Embryonic facial prominence (tissue), 1 donor: Measurements from ENCODE around the gene DCUN1D3.
"Not testable (repeated sequence)": the region's sequence is repeated elsewhere in the genome, so short reads cannot be mapped to it uniquely, and the experiment has no call there.

Source experiments
- DNase-seq: peaks from one replicate; pipeline ENCODE4 v3.0.0-alpha.2; 2016; ENCODE audit errors: extremely low spot score

DCUN1D3 gene, protein sequence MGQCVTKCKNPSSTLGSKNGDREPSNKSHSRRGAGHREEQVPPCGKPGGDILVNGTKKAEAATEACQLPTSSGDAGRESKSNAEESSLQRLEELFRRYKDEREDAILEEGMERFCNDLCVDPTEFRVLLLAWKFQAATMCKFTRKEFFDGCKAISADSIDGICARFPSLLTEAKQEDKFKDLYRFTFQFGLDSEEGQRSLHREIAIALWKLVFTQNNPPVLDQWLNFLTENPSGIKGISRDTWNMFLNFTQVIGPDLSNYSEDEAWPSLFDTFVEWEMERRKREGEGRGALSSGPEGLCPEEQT

DNA sequence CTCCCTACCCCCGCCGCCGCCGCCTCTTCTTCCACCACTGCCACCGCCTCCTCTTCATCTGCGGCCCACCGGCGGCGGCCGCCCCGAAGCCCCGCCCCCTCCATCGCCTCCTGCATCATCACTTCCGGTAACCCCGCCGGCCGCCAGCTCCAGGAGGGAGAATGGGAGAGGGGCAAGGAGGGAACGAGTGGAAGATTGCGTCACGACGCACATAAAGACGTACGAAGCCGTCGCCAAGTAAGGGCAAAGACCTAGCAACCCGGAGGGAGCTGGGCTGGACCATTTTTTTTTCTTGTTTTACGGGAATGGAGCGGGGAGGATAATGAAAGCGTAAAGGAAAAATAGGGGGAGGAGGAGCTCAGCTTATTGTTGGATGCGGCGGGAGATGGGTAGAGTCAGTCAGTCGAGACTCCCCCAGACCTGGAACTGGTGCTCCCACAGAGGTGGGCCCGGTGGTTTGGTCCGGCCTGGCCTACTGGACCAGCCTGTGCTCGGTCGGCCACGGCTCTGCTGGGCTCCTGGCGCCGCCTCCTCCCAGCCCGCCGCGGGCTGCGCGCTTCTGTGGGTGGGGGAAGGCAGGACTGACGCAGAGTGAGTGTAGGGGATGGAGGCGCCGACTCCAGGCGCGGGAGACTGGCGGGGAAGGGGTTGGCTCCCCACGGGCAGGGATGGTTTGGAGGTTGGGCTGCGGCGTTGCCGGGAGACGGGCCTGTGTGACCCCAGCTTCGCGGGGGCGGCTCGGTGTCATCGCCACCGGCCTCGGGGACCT, at the start of gene DCUN1D3, which contains the start of gene LYRM1:
TSS of gene DCUN1D3 (minus strand) at position 60 of the 769 bp plus-strand sequence. CDS start 37,820 bp downstream, outside the sequence.
TSS of gene LYRM1 (plus strand) at position 473 of the 769 bp plus-strand sequence. CDS start 14,785 bp downstream, outside the sequence.
- DNase-seq: peak; percentile 99

DNA sequence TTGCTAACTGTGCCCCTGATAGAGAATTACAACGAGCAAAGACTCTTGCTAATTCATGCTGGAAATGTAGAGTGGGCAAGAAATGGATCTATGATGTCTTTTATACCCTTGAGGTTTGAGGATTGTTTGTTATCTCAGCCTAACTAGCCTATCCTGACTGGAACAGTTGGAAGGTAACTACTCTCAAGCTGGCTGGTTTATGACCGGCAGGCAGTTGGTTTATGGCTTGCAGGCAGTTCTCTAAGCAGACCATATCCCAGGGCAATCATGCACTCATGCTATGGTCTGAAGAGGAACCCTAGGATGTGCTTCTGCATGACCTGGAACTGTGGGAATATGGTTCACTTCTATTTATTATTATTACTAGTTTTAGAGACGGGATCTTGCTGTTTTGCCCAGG, 49.5 kb upstream of the DCUN1D3 start:
- no peak for DNase-seq

DNA sequence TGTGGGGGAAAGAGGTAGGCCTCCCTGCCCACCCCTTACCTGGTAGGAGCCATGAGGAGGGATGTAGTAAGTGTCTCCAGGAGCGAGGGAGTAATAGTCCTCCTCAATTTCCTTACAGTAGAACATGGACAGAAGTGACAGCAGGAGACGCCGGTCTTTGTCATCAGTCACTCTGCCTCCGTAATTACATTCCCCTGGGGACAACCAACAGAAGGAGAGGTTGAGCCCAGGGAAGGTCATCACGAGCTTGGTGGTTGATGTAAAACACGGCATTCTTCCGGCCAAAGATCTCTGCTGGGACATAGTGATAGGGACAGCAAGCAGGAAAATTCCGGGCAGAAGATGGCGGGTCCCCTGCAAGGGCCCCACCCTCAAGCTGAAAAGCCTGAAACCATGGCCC, 48.3 kb upstream of the DCUN1D3 start:
- no peak for DNase-seq

DNA sequence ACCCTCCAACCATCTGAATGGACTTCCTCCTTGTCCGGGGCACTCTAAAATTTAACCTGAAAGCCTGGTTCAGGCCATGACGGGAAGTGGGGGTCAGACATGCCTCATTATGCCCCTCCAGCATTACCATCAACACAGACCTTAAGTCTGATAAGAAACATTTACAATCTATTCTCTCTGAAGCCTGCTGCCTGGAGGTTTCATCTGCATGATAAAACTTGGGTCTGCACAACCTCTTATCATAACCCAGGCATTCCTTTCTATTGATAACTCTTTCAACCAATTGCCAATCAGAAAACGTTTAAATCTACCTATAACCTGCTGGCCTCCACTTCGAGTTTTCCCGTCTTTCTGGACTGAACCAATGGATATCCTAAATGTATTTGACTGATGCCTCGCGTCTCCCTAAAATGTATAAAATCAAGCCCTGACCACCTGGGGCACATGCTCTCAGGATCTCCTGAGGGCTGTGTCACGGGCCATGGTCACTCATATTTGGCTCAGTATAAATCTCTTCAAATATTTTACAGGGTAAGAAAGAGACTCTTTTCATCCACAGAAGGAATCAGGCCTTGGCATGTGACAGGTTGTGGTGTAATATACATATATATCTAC, 46.0 kb upstream of the DCUN1D3 start:
- DNase-seq: no peak

DNA sequence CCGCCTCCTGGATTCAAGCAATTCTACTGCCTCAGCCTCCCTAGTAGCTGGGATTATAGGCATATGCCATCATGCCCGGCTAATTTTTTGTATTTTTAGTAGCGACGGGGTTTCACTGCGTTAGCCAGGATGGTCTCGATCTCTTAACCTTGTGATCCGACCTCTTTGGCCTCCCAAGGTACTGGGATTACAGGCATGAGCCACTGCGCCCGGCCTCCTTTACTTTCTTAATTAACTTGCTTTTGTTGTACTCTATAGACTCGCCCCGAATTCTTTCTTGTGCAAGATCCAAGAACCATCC, 45.4 kb upstream of the DCUN1D3 start:
- DNase-seq: not testable (repeated sequence)

DNA sequence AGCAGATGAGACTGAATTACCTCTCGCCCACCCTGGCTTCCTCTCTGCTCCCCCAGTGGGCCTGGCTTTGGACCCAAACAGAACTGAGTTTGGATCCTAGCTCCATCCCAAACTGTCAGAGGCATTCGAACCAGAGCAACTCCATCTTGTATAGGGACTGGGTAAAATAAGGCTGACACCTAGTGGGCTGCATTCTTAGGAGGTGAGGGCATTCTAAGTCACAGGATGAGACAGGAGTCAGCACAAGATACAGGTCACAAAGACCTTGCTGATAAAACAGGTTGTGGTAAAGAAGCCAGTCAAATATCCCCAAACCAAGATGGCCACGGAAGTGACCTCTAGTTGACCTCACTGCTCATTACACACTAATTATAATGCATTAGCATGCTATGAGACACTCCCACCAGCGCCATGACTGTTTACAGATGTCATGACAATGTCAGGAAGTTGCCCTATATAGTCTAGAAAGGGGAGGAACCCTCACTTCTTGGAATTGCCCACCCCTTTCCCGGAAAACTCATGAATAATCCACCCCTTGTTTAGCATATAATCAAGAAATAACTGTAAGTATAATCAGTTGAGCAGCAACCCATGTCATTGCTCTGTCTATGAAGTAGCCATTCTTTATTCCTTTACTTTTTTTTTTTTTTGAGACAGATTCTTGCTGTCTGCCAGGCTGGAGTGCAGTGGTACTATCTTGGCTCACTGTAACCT, 44.9 kb upstream of the DCUN1D3 start:
- DNase-seq: no peak

DNA sequence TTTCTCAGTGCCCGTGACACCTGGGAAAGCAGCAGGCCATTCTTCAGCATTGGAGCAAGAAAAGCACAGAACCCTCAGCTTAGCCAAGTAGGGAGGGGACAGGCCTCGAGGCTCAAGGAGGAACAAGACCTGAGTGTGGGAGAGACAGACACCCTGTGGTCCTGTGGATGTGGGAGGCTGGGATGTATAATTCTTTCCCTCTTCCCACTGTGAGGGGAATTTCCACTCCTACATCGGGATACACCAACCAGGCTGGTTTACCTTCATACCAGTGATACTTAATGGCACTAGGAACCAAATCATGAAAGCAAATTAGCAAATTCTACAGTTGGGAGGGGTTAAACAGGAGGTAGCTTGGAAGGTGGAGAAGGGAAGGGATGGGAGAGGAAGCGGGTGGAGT, 42.1 kb upstream of the DCUN1D3 start:
- DNase-seq: no peak

DNA sequence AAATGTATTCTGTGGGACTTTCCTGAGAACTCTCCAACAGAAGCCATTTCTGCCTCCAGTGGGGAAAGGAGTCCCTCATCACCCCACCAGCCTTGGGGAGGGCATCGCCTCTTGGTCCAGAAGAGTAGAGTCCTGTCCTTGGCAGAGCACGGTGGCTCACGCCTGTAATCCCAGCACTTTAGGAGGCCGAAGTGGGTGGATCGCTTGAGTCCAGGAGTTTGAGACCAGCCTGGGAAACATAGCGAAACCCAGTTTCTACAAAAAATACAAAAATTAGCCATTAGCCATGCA, 41.4 kb upstream of the DCUN1D3 start:
- DNase-seq: no peak

DNA sequence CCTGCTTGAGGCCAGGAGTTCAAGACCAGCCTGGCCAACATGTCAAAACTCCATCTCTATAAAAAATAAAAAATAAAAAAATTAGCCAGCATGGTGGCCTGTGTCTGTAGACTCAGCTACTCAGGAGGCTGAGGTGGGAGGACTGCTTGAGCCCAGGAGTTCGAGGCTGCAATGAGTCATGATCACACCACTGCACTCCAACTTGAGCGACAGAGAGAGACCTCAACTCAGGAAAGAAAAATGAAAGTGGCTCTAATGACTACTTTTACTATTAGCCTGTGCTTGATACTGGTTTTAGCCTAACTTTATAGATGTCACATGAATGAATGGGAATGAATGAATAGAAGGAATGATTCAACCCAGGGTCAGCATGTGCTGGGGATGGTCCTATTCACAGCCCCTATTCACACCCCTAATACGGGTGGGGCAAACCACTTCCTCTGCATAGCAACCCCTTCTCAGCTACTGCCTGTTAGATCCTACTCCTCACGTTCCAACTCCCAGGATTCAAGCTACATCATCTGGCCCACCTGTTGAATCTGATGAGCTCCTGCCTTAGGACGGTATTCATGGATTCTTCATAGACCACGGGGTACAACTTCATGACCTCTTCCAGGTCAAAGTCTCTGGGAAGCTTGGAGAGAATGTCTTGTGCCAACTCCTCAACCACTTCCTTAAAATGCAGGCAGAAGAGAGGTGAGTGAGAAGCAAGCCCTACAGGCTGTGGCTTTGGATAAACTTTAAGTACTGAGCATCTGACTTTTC, 40.9 kb upstream of the DCUN1D3 start:
- no peak for DNase-seq

DNA sequence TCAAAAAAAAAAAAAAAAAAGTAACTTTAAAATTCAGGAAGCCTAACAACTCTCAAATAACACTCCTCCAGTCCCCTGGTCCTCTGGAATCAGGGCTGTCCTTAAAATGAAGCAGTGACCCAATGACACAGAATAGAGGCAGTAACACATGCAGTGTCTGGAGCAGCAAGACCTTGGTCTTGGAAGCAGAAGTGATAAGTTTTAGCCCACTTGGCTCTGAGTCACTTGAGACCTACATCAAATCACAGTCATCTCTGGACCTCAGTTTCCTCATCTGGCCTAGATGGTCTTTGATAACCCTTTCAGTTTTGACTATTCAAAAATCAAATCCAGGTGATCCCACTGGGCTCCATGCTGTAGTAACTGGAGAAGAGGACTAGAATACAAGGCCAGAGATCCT, 39.5 kb upstream of the DCUN1D3 start:
- no peak for DNase-seq

DNA sequence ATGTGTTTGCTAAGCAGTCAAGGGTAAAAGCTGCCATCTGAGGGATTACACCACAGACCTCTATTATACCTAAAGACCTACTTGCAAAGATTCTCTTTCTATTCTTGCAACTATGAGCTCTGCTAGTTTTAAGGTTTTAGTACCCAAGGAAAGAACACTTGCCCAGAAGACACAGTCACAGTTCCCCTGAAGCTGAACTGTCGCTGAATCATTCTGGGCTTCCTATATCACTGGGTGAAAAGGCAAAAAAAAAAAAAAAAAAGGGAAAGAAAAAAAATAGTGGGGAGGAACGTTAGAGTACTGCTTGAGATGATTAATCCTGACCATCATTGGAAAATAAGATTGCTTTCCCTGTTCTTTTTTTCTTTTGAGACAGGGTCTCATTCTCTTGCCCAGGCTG, 38.3 kb upstream of the DCUN1D3 start:
- no peak for DNase-seq

DNA sequence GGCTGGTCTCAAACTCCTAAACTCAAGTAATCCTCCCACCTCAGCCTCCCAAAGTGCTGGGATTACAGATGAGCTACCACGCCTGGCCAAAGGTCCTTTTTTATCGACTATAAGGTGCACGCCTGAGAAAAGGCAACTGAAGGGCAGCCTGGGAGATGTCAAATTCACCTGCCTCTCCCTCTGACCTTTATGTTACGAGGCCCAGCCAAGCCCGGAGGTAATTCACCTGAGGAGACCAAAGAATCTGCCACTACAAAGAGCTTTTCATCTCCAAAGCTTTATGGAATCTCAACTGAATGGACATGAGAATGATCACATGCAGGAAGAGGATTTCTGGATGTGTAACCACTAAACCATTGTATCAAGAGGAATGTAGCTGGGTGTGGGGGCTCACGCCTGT, 37.6 kb upstream of the DCUN1D3 start:
- no peak for DNase-seq

DNA sequence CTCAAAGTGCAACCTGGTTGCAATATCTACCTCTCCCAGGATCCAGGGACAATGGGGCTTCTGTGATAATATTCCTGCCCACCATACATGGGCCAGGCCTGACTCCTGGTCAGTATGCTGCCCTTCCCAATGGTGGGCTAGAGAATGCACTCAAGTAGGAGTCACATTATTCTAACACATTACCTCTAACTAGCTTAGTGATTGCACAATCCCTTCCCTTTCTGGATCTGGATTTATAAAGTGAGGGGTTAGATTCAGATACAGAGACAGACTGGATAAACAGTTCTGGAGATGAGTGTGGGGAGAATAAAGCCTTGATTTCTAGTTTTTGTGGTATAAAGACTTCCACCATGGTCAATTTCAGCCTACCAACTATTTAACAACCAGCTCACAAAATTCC, 33.4 kb upstream of the DCUN1D3 start:
- DNase-seq: no peak

DNA sequence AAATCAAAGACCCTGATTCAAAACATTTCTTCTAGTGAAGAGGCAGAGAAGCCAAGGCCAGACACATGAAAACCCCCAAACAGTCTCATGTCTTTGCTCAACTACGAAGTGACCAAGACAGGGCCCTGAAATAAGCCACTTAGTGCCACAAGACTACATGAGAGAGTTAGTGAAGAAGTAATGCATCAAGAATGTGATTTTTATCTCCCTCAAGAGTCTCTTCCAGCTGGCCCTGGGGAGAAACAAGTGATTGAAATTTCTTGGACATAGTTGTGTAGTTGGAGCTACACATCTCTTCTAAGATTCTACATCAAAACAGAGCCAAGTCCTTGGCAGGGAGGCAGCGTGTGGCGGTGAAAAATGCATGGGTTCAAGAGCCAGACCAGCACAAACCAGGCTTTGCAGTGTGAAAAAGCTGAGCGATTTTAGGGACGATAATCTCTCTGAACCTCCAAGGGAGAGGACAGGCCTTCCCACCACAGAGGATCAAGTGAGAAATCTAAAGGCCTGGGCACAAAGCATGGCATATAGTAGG, 31.0 kb upstream of the DCUN1D3 start:
- DNase-seq: no peak

DNA sequence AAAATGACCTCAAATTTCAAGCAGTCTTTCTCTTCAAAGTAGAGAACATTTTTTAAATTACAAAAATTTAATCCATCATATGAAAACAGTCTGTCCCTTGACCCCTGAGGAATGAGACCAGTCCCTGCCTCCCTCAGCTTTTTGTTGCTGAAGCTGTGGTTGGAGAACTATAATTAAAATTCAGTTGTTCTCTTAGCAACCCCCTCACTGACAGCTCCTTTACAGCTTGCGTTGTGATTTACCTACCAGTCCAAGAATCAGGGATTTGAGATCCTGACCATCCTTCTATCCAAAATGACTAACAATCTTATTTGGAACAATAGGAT, 30.2 kb upstream of the DCUN1D3 start:
- no peak for DNase-seq

DNA sequence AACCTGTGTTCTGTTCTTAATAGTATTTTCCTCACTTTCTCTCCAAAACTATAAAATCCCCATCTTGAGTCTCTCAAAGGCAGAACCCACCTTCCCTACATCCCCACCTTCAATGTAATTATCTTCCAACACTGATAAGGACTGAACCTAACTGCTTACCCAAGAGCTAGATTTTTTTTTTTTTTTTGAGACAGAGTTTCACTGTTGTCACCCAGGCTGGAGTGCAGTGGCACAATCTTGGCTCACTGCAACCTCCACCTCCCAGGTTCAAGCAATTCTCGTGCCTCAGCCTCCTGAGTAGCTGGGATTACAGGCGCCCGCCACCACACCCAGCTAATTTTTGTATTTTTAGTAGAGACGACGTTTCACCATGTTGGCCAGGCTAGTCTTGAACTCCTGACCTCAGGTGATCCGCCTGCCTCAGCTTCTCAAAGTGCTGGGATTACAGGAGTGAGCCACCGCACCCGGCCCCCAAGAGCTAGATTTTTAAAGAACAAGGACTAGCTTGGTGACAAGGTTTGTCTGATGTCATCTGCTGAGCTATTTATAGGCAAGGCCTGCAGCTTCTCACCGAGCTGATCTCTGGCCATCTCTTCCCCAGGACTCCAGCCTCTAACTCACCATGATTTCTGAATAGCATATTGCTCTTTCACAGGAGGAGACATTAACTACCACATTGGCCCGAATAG, 29.7 kb upstream of the DCUN1D3 start:
- not testable (repeated sequence) for DNase-seq

DNA sequence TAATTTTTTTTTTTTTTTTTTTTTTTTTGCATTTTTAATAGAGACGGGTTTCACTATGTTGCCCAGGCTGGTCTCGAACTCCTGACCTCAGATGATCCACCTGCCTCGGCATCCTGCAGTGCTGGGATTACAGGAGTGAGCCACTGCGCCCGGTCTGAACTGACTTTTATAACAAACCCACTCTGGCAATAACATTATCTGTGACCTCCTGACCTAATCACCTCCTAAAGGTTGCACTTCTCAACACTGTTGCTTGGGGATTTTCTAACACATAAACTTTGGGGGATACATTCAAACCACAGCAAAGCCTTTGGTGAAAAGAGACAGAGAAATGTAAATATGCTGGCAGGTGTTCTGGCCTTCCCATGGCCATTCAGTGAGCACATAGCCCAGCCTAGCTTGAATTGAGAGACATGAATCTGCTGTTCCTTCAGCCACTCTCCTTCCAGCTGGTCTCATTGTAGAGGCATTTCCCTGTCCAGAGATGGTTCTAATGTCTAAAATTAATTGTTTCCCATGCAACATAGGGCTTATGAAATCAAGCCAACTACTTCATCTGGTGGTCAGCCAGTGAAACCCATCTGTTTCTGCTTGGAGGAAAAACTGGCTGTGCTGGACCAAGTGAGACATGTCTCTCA, 28.7 kb upstream of the DCUN1D3 start:
- no peak for DNase-seq

DNA sequence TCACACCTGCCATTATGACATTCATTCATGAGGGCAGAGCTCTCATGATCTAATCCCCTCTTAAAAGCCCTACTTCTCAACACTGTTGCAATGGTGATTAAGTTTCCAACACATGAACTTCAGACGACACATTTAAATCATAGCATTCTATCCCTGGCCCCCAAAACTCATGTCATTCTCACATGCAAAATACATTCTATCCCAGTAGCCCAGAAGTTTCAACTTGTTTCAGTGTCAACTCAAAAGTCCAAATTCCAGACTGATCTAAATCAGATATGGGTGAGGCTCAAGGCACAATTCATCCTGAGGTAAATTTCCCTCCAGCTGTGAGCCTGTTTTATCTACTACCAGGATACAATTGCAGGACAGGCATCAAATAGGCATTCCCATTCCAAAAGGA, 25.6 kb upstream of the DCUN1D3 start:
- DNase-seq: no peak

DNA sequence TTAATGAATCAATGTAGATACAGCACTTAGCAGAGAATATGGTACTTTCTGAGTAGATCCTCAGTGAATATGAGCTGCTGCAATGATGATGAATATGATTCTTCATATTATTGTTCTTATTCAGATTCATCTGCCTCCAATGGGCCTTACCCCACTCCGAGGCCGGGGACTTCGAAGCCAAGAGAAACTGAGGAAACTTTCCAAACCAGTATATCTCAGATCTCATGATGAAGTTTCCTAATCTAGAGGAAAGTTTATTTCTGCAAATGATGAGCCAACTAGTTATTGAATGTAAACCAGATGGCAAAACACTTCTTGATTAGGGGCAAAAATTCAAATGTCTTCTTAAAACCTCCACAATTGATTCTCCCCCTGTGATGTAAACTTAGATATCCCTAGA, 23.7 kb upstream of the DCUN1D3 start:
- DNase-seq: no peak

DNA sequence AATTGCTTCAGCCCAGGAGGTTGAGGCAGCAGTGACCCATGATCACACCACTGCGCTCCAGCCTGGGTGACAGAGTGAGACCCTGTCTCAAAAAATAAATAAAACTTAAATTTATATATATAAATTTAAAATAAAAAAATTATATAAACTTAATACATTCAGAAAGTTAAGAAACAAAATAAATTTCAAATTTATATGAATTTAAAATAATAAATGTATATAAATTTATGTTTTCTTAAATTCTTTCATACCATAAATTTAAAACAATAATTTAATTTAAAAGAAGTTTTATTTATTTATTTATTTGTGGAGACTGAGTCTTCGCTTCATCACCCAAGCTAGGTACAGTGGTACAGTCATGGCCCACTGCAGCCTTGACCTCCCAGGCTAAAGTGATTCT, 20.6 kb upstream of the DCUN1D3 start:
- no peak for DNase-seq

DNA sequence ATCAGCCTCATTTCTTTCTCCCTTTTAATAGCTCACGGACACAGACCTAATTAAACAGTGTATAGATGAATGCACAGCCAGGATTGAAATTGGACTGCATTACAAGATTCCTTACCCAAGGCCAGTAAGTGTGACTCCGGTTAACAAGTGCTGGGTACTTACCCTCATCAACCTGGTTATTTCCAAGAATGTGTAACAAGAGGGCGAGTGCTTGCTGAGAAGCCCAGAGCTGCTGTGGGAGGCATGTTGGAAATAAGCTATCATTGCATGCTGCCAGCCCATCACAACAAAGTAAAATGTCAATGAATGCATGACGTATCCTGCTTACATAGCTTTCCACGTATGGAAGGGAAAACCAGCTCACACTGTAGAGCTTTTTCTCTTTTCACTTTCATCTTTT, 19.9 kb upstream of the DCUN1D3 start:
- no peak for DNase-seq
